GM19043 (cell line): ENCODE results near the gene NPC1.
"Not testable (repeated sequence)": the region's sequence is repeated elsewhere in the genome, so short reads cannot be mapped to it uniquely, and the experiment has no call there.

ENCODE experiments used
- ATAC-seq: cut with Tn5 transposase; IDR thresholded peaks from one replicate; pipeline ENCODE4 v1.9.1; 2021; ENCODE audit warnings: low read depth; ENCODE audit not compliant: unreplicated experiment

The NPC1 gene

DNA sequence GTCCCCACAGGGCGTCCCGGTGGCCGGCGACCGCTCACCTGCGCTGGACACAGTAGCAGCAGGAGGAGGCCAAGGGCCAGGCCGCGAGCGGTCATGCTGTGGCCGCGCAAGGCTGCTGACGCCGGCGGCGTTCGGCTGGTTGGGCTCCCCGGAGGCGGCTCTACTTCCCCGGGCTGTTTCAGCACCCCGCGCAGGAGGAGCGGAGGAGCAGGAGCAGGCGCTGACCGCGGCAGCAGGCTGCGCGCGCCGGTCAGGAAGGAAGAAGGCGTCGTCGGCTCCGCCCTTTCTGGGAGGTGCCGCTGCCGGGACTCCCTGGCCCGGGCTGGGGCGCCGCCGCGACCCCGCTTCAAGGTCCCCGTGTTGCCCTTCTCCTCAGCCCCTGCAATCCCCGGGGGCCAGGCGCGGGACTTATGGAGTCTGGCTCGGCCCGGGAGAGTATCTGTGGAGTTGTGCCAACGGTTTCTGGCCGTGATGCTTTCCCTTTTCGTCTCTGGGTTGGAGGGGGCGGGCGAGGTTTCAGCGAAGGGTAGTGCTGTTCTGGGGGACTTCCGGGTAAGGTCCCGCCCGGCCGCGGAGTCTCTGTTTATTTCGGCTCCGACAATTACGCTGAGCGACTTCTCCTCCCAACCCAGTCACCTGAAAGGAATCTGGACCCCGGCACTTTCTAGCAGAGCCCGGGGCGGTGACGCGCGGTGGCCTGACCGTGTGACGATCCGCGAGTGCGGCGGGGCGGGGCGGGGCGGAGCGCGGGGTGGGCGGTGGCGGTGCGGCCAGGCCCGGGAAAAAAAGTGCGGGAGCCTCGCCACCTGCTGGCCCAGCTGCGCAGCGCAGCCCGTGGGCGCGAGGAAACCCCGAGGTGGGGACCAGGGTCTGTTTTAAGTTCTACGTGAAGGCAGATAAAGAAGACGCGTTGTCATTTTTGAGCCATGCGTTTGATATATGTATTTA lies at the start of gene NPC1:
Gene NPC1 (minus strand): TSS at position 258 of the 948 bp plus-strand sequence. CDS start 163 bp downstream, at position 95.
- ATAC-seq: peak; percentile 91

DNA sequence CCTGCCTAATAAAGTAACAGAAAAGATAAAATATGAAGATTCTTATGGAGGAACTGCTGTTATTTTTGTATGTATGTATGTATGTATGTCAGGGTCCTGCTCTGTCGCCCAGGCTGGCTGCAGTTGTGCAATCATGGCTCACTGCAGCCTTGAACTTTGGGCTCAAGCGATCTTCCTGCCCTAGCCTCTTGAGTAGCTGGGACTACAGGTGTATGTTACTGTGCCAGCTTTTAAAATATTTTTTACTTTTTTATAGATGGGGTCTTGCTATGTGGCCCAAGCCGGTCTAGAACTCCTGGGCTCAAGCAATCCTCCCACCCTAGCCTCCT lies 49.7 kb upstream of the NPC1 start:
- no peak for ATAC-seq

GRCh38 chr18:23635283-23636070 lies 49.2 kb upstream of the NPC1 start:
- no peak for ATAC-seq

- no peak for ATAC-seq
These were observed 48.4 kb upstream of the NPC1 start for GRCh38 chr18:23634692-23635091.

- no peak for ATAC-seq
These were observed 46.3 kb upstream of the NPC1 start for GRCh38 chr18:23632615-23633014.

DNA sequence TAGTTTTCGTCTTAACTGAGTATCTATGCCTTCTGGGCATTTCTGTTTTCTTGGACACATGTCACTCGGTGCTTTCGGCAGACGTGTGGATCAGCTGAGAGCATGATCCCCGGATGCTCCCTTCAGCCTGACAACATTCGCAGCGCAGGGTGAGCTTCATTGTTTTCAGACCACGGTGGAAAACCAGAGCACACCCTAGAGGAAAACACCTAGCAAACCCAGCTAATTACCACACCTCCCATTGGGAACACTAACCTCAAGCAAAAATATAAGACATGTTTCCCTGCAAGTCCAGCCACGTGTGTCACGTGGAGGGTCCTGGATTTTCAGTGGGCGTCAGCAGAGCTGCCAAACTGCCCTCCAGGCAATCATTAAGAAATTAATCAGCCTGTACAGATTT lies 45.4 kb upstream of the NPC1 start:
- ATAC-seq: no peak

- no peak for ATAC-seq
These were observed 45.0 kb upstream of the NPC1 start for GRCh38 chr18:23631312-23631711.

DNA sequence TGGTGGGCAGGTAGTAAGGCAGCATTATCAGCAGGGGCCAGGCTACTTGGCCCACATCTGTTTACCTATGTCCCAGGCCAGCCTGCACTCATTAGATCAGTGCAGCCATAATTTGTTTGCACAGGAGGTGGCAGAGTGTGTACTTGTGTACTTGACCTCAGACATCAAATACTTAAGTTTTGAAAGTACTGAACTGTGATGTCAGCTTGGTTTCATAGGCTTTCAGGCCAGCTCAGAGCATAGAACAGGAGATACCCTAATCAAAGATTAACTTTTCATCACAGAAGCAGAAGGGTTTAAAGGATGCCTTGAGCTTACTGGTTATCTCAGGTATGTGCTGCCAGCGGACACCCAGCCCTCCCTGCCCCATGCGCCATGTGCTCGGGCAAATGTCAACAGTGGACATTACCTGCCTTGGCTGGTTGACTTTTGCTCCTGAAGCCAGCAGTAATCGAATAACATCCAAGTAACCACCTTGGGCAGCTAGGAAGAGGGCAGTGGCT lies 43.2 kb upstream of the NPC1 start:
- ATAC-seq: peak; percentile 97

DNA sequence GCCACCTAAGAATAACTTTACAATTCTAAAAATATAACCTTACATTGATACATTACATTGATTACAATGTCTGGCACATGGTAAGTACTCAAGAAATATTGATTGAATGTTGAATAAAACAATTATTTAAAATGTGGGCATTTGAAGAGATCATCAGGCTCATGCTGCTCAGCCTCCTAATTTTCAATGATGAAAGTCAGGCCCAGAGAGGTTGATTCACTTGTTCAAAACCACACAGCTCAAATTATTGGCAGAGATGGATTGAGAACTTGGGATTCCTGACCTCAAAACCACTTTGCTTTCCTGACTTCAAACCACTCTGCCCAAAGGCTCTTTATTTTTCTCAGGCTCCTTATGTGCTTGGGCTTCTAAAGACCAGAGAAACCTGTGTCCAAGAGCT lies 41.7 kb upstream of the NPC1 start:
- ATAC-seq: no peak

GRCh38 chr18:23627321-23627720 lies 41.0 kb upstream of the NPC1 start:
- ATAC-seq: no peak

DNA sequence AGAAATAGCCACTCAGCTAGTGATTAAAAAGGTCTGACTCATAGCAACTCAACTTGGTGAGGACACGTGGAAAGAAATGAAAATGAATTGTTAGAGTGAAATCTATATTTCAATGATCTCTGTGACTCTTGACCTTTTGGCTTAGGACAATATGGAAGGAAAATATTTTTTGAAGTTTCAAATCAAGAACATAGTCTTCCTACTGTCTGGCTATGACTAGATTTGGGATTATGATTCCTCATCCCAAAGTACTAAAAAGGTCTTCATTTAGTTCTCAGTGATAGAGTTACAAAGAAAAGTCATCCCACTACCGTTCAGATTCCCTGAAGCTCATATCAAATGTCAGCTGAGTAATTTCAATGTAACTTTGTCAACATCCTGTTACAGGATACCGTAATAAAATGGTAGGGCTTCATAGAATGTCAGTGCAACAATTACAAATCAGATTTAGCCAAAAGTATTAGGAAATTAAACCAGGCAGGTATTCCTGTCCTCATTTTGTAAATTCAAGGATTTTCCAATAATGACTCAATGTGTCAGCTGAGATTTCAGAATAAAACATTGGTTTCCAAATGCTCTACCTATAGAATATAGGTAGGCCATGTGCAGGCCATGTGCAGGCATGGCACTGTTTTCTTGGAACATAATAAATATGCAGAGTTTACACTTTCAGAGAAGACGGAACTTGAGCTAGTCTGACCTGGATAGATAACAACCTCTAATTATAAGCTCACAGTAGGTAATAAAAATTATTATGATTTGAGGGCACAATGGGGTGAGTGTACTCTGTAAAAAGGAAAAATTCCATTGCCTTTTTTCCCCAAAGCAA lies 40.4 kb upstream of the NPC1 start:
- ATAC-seq: no peak

GRCh38 chr18:23623040-23623439 lies 36.7 kb upstream of the NPC1 start:
- no peak for ATAC-seq

GRCh38 chr18:23619388-23619881 lies 33.1 kb upstream of the NPC1 start:
- peak; percentile 16 for ATAC-seq

DNA sequence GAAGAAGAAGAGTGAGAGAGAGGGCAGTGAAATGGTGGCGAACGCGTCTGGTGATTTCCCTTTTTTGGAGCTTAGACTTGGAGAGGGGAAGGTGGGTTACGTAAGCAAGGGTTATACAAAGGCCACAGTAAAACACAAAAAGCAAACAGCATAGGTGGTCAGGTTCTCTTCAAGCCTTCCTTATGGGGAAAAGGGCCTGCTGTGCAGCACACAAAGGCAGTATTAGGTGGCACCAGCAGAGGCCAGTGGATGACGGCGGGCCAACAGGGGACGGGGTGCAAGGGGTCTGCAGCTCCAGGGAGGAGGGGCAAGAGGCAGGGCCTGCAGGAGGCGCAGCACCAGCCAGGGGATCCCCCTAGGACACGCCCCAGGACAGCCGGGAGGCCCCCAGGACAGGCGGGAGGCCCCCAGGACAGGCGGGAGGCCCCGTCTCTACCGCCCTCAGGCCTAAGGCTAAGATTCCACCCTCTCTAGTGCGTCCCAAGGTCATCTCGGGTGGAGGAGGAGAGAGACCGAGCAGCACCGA lies 32.6 kb upstream of the NPC1 start:
- ATAC-seq: peak; percentile 43

GRCh38 chr18:23617412-23618014 lies 31.2 kb upstream of the NPC1 start:
- peak; percentile 50 for ATAC-seq

DNA sequence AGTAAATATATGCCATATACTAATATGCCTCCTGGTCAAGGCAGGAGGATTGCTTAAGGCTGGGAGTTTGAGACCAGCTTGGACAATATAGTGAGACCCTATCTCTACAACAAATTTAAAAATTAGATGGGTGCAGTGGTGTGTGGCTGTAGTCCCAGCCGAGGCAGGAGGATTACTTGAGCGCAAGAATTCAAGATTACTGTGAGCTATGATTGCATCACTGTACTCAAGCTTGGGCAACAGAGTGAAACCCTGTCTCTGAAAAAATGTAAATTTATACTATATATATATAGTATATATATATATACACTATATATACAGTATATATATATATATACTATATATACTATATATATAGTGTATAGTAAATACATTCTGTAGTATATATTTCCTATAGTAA lies 30.0 kb upstream of the NPC1 start:
- ATAC-seq: no peak

- no peak for ATAC-seq
These were observed 28.6 kb upstream of the NPC1 start for GRCh38 chr18:23614891-23615290.

DNA sequence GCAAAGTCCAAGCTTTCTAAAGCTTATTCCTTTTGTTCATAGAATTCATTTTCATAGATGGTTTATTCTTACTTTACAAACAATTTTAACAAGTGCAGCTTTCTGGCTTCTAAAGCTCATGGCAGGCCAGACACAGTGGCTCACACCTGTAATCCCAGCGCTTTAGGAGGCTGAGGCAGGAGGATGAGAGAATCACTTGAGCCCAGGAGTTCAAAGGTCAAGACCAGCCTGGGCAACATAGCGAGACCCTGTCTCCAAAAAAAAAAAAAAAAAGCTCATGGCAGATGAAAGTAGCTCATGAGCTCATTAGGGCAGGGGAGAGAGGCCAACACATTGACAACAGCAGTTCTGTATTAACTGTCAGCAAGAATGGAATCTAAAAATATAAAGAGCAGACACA lies 28.1 kb upstream of the NPC1 start:
- ATAC-seq: no peak

GRCh38 chr18:23613091-23613475 lies 26.8 kb upstream of the NPC1 start:
- not testable (repeated sequence) for ATAC-seq
